Astrocyte (in vitro differentiated cells and primary cell): Measurements from ENCODE around the gene TMTC2.

Source experiments
- CTCF ChIP-seq: IDR thresholded peaks from 2 replicates; pipeline ENCODE4 v1.5.1; 2011; ENCODE audit warnings: low read depth, mild to moderate bottlenecking, inconsistent platforms, low read length, moderate library complexity; ENCODE audit not compliant: insufficient read depth
- EZH2 ChIP-seq: IDR thresholded peaks from 2 replicates; pipeline ENCODE4 v1.6.1; 2012; ENCODE audit warnings: mild to moderate bottlenecking, low read length, inconsistent platforms; ENCODE audit not compliant: insufficient read depth

GRCh38 chr12:82730953-82731459 is 44.3 kb downstream of the TMTC2 start:
- no peak for TF ChIP-seq CTCF
- TF ChIP-seq EZH2: no peak
